CD4-positive, alpha-beta T cell treated with Interleukin-6 for 4 hours (primary cell): Measurements from ENCODE around the gene MFN2.
A peak's percentile ranks its signal among the peaks of the same experiment; 100 is the strongest.
"Not testable (repeated sequence)": the region's sequence is repeated elsewhere in the genome, so short reads cannot be mapped to it uniquely, and the experiment has no call there.

Experiments used
- DNase-seq: peaks from one replicate; pipeline ENCODE4 v3.0.0-alpha.2; 2020; ENCODE audit warnings: mixed read lengths

Gene MFN2

GRCh38 chr1:12028957-12029511, 48.8 kb downstream of the MFN2 start:
- no peak for DNase-seq

DNA sequence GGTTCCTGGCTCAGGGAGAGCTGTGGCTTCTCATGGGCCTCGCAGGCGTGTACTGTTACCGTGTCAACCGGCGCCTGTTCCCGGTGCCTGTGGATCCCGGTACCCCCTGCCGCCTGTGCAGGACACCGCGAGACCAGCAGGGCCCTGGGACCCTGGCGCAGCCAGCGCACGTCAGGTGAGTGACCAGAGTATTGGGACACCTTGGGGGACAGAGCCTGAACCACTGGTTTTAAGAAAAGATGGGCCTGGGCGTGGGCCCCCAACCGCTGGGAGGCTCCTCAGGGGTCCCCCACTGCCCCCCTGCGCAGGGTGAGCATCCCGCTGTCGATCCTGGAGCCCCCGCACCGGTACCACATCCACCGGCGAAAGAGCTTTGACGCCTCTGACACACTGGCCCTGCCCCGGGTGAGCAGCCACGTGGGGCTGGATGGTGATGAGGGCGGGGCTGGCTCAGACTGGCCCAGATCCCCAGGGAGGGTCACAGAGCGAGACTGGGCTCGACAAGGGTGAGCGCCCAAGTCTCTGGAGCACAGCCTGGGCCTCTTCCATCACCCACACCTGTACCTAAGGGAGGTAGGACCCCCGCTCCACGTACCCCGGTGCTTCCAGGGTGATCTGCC, 49.6 kb downstream of the MFN2 start:
- DNase-seq = no peak

- DNase-seq = peak; percentile 44
Observed at GRCh38 chr1:12031039-12031980, 51.1 kb downstream of the MFN2 start.

- DNase-seq = no peak
Observed at GRCh38 chr1:12032161-12032621, 51.9 kb downstream of the MFN2 start.

GRCh38 chr1:12033441-12033840, 53.2 kb downstream of the MFN2 start:
- not testable (repeated sequence) for DNase-seq

DNA sequence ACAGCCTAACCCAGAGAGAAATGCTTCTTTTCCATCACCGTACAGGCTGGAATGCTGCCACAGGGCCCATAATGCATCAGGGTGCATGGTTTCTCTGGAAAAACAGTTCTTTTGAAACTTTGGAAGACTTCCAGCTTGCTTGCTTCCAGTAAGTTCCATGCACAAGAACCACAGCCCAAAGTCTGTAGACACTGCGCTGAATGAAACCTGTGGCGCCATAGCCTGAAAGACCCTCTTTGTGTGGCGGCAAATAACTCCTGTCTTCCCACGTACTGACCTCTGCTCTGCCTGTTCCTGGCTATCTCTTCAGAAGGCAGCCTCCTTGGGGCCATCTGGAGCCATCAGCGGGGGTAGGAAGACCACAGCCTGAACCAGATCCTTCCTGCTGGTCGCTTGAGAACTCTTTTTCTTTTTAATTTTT, 54.1 kb downstream of the MFN2 start:
- DNase-seq = no peak

GRCh38 chr1:12035312-12035711, 55.1 kb downstream of the MFN2 start:
- DNase-seq = no peak

DNA sequence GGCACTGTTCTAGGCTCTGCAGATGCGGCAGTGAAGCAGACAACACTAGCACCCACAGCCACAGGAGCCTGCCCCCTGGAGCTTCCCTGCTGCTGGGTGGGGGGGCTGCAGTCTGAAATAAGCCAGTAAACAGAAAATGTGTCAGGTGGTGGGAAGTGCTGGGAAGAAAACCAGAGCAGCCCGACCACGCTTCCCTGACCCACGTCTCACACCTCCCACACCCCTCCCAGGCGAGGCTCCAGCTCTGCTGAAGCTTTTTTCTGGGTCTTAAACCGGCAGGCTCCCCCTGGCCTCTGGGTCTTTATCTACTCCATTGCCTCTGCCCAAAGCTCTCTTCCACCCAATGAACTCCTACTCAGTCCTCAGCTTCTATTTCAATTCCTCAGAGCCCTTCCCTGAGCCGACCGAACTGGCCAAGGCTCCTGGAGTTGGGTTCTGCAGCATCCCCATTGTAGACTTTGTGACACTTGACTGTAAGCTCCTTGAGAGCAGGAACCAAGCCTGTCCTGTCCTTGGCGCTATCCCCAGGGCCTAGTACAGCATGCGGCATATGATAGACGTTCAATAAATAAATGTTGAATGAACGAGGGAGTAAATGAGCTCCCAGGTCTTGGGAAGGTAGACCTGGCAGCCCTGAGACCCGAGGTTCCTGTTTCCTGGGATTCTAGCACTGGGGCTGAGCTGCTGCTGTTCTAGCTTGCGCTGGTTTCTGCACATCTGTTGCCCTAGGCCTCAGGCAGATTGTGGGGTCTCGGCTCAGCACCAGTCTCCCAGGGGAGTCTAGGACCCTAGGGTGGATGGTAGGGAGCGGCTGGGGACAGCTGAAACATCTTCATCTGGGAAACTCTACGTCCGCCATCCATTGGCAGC, 57.5 kb downstream of the MFN2 start:
- no peak for DNase-seq

GRCh38 chr1:12038356-12039163, 58.3 kb downstream of the MFN2 start:
- DNase-seq = no peak

DNA sequence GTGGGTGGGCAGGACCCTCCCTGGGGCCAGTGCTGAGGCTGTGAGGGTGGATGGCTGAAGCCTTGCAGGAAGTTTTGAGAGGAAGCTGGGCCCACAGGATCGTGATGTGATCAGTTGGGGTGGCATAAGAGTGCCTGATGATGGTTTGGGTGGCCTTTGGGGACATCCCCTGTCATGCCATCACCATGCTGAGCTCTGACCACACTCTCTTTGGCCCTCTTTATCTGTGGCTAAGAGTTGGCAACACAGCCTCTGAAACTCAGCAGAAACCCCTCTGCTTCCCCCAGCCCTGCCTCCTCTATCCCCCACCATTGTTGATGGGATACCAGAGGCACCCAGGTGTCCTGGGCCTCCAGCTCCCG, 58.9 kb downstream of the MFN2 start:
- no peak for DNase-seq

- not testable (repeated sequence) for DNase-seq
Observed at GRCh38 chr1:12039824-12040456, 59.7 kb downstream of the MFN2 start.

DNA sequence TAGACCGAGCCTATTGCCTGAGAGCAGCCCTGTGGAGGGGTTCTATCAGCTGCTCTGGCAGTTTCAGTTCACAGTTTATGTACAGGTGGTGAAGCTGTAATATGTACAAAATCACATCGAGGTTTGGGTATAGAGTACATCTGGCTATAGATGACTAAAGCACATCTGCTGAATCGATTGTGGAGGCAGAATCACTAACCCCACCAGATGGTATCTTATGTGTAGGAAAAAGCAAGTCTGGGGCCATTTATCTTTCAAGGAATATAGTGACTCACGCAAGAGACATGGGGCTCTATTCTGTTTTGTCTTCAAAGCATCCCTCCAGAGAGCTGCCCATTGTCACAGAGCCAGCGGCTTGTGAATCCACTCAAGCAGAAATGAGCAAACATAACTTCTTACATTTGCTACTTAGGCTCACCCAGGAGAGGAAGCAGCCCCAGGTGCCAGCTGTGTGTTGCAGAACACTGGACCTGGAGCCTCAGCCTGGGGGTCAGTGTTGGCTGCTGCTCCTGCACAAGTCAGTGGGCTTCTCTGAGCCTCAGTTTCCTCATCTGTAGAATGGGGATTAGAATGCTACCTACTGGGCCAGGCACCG, 60.3 kb downstream of the MFN2 start:
- DNase-seq = no peak

DNA sequence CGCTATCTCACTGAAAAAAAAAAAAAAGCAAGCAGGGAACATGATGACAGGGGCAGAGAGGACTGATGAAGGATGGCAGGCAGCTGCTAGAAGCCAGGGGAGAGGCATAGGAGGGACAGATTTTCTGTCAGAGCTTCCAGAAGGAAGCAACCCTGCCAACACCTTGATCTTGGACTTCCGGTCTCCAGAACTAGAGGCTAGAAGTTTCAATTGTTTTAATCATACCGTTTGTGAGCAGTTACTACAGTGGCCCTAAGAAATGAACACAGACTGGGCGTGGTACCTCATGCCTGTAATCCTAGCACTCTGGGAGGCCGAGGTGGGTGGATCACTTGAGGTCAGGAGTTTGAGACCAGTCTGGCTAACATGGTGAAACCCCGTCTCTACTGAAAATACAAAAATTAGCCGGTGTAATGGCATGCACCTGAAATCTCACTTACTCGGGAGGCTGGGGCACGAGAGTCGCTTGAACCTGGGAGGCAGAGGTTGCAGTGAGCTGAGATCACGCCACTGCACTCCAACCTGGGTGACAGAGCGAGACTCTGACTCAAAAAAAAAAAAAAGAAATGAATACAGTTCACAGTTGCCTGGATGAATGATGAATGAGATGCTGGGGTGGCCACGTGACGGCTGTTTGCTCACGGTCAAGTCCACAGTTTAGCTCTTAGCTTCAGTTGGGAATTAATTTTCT, 64.1 kb downstream of the MFN2 start:
- DNase-seq = not testable (repeated sequence)

GRCh38 chr1:12046749-12047119, 66.5 kb downstream of the MFN2 start:
- no peak for DNase-seq

- peak; percentile 29 for DNase-seq
Observed at GRCh38 chr1:12047120-12047876, 67.1 kb downstream of the MFN2 start.

DNA sequence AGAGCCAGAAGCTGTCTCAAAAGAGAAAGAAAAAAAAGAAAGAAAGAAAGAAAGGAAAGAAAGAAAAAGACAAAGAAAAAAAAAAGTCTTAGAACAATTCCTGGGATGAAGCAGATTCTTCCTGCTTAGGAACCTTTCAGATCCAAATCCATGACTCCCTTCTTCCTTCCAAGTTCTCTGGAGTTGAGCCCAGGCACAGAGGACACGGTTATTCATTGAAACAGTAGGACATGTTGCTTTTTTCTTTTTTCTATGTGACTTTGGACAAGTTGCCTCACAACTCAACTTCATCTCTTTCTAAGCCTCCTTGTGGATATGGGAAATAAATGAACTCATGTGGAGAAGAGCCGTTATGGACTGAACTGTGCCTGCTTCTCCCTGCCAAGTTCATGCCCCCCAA, 68.1 kb downstream of the MFN2 start:
- no peak for DNase-seq

GRCh38 chr1:12049616-12050015, 69.4 kb downstream of the MFN2 start:
- DNase-seq = no peak

- DNase-seq = no peak
Observed at GRCh38 chr1:12051361-12051760, 71.1 kb downstream of the MFN2 start.

- DNase-seq = peak; percentile 20
Observed at GRCh38 chr1:12052008-12052573, 71.8 kb downstream of the MFN2 start.
